Measurements from ENCODE around the gene LIMK1. TPM values are rescaled to one million over a fixed set of nuclear protein-coding genes. Genes with fewer than 3 reads are reported as not detected.

Gene LIMK1
- total and polyA plus RNA-seq, 9 donors, result 7.6 to 38.7 (median 28.8) TPM

DNA sequence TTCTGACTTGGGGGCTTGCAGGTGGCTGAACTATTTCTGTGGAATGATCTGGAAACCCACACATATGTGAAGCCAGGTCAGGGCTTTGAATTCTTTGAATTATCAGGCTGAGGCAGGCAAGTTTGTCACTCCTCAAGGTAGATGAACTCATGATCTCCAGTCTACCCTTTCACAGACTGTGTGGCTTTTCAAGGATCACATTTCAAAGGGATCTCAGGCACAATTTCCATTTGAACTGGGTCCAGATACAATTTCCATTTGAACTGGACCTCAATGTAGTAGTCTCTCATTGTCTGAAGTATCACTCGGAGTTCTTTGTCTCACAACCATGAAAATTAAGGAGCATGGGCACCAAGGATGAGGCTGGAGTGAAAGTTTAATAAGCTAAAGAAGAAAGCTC is 64.9 kb downstream of the LIMK1 start:
- intact Hi-C loops (cut with DNase I), result no loop called here
- no peaks in the 10 kb centered on the region for H3K27me3 ChIP-seq
- DNase-seq, result no peak
- 93 to 100% (median 98%) methylated on average over 1 of the region's 1 CpG for WGBS, 3 donors
- no peak overlapping the region for H3K4me3 ChIP-seq
- H3K9me3 ChIP-seq, result no peaks in the 10 kb centered on the region
- no peaks in the 10 kb centered on the region for H3K4me1 ChIP-seq (ENCODE audit: insufficient read depth)
- no peak for TF ChIP-seq EP300 (IDR thresholded peaks at IDR 0.05)
- TF ChIP-seq, protein P1, sequence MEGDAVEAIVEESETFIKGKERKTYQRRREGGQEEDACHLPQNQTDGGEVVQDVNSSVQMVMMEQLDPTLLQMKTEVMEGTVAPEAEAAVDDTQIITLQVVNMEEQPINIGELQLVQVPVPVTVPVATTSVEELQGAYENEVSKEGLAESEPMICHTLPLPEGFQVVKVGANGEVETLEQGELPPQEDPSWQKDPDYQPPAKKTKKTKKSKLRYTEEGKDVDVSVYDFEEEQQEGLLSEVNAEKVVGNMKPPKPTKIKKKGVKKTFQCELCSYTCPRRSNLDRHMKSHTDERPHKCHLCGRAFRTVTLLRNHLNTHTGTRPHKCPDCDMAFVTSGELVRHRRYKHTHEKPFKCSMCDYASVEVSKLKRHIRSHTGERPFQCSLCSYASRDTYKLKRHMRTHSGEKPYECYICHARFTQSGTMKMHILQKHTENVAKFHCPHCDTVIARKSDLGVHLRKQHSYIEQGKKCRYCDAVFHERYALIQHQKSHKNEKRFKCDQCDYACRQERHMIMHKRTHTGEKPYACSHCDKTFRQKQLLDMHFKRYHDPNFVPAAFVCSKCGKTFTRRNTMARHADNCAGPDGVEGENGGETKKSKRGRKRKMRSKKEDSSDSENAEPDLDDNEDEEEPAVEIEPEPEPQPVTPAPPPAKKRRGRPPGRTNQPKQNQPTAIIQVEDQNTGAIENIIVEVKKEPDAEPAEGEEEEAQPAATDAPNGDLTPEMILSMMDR (IDR thresholded peaks at IDR 0.05), result no peak
- no peak for TF ChIP-seq POLR2A (IDR thresholded peaks at IDR 0.05)
- H3K27ac ChIP-seq, result no peak overlapping the region
- H3K36me3 ChIP-seq, result no peaks in the 10 kb centered on the region

DNA sequence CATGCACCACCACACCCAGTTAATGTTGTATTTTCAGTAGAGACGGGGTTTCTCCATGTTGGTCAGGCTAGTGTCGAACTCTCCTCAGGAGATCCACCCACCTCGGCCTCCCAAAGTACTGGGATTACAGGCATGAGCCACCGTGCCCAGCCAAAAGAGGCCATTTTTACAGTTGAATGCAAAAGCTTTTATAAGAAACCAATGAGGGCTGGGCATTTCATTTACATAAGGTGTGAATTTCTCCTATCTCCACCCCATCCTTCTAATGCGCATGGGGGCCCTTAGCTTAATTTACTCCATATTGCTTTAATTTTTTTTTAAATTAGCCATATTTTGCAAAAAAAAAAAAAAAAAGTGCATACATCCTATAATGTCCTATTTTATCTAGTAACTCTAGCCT is 65.5 kb downstream of the LIMK1 start:
- Histone ChIP-seq H3K27ac (no peak overlapping the region), H3K36me3 (no peaks in the 10 kb centered on the region), H3K27me3 (no peaks in the 10 kb centered on the region), H3K4me1 (ENCODE audit: insufficient read depth) (no peaks in the 10 kb centered on the region), H3K9me3 (no peaks in the 10 kb centered on the region), H3K4me3 (no peak overlapping the region)
- TF ChIP-seq, protein P1 (IDR thresholded peaks at IDR 0.05), result no peak
- TF ChIP-seq EP300 (IDR thresholded peaks at IDR 0.05) (no peak), POLR2A (IDR thresholded peaks at IDR 0.05) (no peak)
- DNase-seq, result no peak
- intact Hi-C loops (cut with DNase I), result no loop called here
- 97 to 98% (median 98%) methylated on average over 5 of the region's 5 CpGs for WGBS, 3 donors

GRCh38 chr7:74149603-74150002 is 66.0 kb downstream of the LIMK1 start:
- intact Hi-C loops (cut with DNase I), result no loop called here
- 97 to 100% (median 98%) methylated on average over 1 of the region's 1 CpG for WGBS, 3 donors
- no peaks in the 10 kb centered on the region for H3K27me3 ChIP-seq
- TF ChIP-seq POLR2A (IDR thresholded peaks at IDR 0.05) (no peak), EP300 (IDR thresholded peaks at IDR 0.05) (no peak)
- TF ChIP-seq, protein P1 (IDR thresholded peaks at IDR 0.05), result no peak
- no peaks in the 10 kb centered on the region for H3K9me3 ChIP-seq
- no peaks in the 10 kb centered on the region for H3K36me3 ChIP-seq
- no peak overlapping the region for H3K4me3 ChIP-seq
- H3K4me1 ChIP-seq (ENCODE audit: insufficient read depth), result no peaks in the 10 kb centered on the region
- no peak for DNase-seq
- H3K27ac ChIP-seq, result no peak overlapping the region

- Histone ChIP-seq H3K36me3 (no peaks in the 10 kb centered on the region), H3K27ac (no peak overlapping the region), H3K9me3 (no peaks in the 10 kb centered on the region), H3K4me1 (ENCODE audit: insufficient read depth) (no peaks in the 10 kb centered on the region), H3K4me3 (no peak overlapping the region), H3K27me3 (no peaks in the 10 kb centered on the region)
- 80 to 82% (median 81%) methylated on average over 9 of the region's 9 CpGs for WGBS, 3 donors
- DNase-seq, result no peak
- intact Hi-C loops (cut with DNase I), result no loop called here
- TF ChIP-seq EP300 (IDR thresholded peaks at IDR 0.05) (no peak), POLR2A (IDR thresholded peaks at IDR 0.05) (no peak)
- TF ChIP-seq, protein P1 (IDR thresholded peaks at IDR 0.05), result no peak
Measured at GRCh38 chr7:74153736-74154135, 70.1 kb downstream of the LIMK1 start.
